Coronary artery (tissue), 2 donors: ENCODE results near the gene LARP7.

ENCODE experiments used
- DNase-seq: peaks from one replicate; pipeline ENCODE4 v3.0.0-alpha.2; 2017; ENCODE audit warnings: low spot score
- H3K27ac ChIP-seq, 2 donors: fragments of 200-600 bp; sonication (generic); one replicate each; pipeline ENCODE4 v1.5.1; 2016 to 2019
- H3K4me3 ChIP-seq: fragments of 200-600 bp; sonication (generic); 2 replicates; pipeline ENCODE4 v1.5.1; 2016; ENCODE audit warnings: mild to moderate bottlenecking, moderate library complexity
- TF ChIP-seq, protein P1 (sequence below): fragments of 200-600 bp; sonication (generic); IDR thresholded peaks from one replicate; pipeline ENCODE4 v1.5.1; 2019; ENCODE audit warnings: antibody characterized with exemption

Gene LARP7

DNA sequence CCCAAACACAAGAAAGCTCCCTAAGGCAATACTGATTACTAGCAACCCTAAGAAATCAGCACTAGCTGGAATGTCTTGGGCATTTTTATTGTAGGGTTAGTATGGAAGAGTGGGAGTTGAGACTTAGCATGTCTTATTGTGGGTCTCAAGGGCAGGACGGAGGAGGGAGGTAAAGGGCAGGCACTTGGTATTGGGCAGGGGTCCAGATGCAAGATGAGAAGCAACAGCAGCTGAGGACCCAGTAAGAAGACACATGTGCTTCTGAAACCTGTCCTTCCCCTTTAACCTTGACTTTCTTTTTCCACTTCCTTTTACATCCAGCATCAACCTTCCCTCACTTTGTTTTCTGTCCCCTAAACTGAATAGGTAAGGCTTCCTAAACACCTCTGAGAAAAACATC, 37.4 kb downstream of the LARP7 start:
- Histone ChIP-seq H3K27ac (no peak overlapping the region), H3K4me3 (no peak overlapping the region)
- TF ChIP-seq, protein P1, sequence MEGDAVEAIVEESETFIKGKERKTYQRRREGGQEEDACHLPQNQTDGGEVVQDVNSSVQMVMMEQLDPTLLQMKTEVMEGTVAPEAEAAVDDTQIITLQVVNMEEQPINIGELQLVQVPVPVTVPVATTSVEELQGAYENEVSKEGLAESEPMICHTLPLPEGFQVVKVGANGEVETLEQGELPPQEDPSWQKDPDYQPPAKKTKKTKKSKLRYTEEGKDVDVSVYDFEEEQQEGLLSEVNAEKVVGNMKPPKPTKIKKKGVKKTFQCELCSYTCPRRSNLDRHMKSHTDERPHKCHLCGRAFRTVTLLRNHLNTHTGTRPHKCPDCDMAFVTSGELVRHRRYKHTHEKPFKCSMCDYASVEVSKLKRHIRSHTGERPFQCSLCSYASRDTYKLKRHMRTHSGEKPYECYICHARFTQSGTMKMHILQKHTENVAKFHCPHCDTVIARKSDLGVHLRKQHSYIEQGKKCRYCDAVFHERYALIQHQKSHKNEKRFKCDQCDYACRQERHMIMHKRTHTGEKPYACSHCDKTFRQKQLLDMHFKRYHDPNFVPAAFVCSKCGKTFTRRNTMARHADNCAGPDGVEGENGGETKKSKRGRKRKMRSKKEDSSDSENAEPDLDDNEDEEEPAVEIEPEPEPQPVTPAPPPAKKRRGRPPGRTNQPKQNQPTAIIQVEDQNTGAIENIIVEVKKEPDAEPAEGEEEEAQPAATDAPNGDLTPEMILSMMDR = no peak
- no peak for DNase-seq

DNA sequence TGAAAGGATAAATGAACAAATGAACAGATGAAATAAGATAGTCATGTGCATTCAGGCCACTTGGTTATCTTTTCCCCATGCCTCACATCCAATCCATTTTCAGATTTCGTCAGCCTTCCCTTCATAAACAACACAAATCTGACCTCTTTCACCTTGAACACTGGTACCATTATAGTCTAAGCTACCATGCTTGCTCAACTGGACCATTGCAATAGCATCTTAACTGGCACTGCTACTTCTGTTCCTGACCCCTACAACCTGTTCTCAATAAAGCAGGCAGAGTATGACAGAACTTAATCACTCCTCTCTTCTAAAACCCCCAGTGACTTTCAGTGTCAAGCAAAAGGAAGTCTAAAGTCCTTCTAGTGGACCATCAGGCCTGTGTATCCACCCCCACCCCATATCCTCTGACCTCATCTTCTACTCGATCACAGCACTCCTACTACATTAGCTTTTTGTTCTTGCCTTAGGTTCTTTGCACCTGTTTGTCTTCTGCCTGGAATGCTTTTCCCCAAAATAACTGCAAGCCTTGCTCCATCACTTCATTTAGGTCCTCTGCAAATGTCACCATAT, 40.7 kb downstream of the LARP7 start:
- H3K27ac ChIP-seq = no peak overlapping the region
- H3K4me3 ChIP-seq = no peak overlapping the region
- TF ChIP-seq, protein P1 = no peak
- no peak for DNase-seq

DNA sequence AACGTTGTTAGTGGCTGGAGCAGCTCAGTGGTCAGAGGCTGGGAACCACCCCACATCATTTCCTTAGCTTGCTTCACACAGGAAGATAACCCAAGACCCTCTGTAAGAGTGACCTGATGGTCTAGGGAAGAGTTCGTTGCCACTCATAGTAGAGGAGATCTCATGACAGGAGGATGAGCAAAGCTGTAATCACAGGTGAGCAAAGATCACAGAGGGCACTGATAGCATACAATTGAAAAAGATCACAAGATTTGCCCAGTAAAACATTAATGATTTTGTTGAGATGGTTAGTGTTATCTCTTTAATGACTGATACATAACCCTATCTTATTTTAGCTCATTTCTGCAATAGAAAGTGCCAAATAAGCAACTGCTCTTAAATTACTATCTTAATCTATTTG, 44.1 kb downstream of the LARP7 start:
- no peak for DNase-seq
- H3K27ac ChIP-seq = no peak overlapping the region

DNA sequence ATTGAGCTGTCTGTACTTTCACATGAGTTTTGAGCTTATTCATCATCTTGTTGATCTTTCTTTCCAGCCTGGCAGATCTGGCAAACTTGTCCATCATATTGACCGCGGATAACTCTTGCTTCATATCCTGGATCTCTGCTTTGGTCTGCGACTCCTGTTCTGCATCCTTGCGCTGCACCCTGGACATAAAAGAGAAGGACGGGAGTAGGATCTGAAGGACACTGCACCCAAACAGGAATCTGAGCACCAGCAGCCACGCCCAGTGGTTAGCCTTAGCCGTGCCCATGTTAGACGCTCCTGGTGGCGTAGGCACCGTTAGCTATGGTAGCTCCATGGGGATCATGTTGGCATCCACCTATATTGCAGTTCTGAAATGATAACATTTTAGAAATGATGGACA, 56.6 kb downstream of the LARP7 start:
- TF ChIP-seq, protein P1 = no peak
- H3K27ac ChIP-seq = no peak overlapping the region
- no peak for DNase-seq
- no peak overlapping the region for H3K4me3 ChIP-seq

More for the DNA sequence above, 44.1 kb downstream of the LARP7 start:
- TF ChIP-seq, protein P1 = no peak
- H3K4me3 ChIP-seq = no peak overlapping the region

DNA sequence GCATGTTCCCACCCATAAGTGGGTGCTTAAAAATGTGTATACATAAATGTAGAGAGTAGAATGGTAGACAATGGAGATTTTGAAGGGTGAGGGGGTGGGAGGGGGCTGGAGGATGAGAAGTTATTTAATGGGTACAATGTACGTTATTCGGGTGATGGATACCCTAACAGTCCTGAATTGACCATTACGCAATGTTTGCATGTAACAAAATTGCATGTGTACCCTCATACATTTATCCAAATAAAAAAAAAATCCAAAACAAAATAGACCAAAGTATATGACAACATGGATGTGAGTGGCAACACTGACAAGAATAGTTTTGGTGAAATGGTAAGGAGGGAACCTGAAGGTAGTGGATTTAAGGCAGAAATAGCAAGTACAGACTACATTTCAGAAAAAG, 63.7 kb downstream of the LARP7 start:
- TF ChIP-seq, protein P1 = no peak
- H3K4me3 ChIP-seq = no peak overlapping the region
- DNase-seq = no peak
- no peak overlapping the region for H3K27ac ChIP-seq

DNA sequence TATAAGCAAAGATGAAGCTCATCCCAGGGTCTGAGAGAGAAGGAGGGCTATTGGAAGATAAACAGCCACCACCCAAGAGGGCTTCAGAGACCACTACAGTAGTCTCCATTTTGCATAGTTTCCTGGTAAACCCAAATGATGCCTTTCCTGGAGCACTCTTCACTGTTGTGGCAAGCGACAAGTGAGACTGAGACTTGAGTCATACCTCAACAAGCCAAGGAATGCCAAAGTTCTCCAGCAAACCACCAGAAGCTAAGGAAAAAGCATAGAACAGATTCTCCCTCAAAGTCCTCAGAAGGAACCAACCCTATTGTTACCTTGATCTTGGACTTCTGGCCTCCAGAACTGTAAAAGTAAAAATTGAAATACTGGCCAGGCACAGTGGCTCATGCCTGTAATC, 65.9 kb downstream of the LARP7 start:
- no peak overlapping the region for H3K27ac ChIP-seq
- no peak overlapping the region for H3K4me3 ChIP-seq
- TF ChIP-seq, protein P1 = no peak
- DNase-seq = no peak

DNA sequence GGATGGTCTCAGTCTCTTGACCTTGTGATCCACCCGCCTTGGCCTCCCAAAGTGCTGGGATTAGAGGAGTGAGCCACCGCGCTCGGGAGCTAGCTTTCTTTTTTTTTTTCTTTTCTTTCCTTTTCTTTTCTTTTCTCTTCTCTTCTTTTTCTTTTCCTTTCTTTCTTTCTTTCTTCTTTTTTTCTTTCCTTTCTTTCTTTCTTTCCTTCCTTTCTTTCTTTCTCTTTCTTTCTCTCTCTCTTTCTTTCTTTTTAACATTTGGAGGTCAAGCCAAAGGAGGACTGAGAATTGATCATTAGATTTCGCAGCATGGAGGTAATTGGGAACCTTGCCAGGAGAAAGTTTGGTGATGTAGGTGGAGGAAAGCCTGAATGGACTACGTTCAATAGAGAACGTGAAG, 67.4 kb downstream of the LARP7 start:
- Histone ChIP-seq H3K27ac (no peak overlapping the region), H3K4me3 (no peak overlapping the region)
- TF ChIP-seq, protein P1 = no peak
- DNase-seq = no peak
